Hippocampal formation (tissue), 2 donors: ENCODE measurements around the gene SCGB2A2.

Experiments
- DNase-seq, 2 donors: peaks; one replicate each; lab custom pipeline; 2025; lab: John Stamatoyannopoulos, UW

The SCGB2A2 gene

DNA sequence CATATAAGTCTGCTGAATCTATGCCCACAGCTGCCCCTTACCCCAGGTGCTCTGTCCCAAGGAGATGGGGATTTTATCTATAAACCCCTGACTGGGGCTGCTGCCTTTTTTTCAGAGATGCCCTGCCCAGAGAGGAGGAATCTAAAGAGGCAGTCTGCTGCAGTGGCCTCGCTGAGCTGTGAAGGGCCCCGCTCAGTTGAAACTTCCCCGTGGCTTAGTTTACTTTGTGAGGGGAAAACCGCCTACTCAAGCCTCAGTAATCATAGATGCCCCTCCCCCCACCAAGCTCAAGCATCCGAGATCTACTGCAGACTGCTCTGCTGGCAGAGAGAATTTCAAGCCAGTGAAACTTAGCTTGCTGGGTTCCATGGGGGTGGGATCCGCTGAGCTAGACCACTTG lies 36.3 kb downstream of the SCGB2A2 start:
- DNase-seq = no peak

- DNase-seq = no peak
Observed at GRCh38 chr11:62307950-62308349, 38.0 kb downstream of the SCGB2A2 start.

- DNase-seq = no peak
Observed at GRCh38 chr11:62309991-62310390, 40.0 kb downstream of the SCGB2A2 start.

- DNase-seq = no peak
Observed at GRCh38 chr11:62315431-62315830, 45.5 kb downstream of the SCGB2A2 start.

GRCh38 chr11:62322524-62322923 lies 52.6 kb downstream of the SCGB2A2 start:
- DNase-seq = no peak
